NCI-H510A treated with DMSO at 0.1 percent for 48 hours (cell line): ENCODE results near the gene NRXN3.

ENCODE experiments used
- DNase-seq: peaks from one replicate; lab custom pipeline; 2025; lab: John Stamatoyannopoulos, UW

Gene NRXN3

DNA sequence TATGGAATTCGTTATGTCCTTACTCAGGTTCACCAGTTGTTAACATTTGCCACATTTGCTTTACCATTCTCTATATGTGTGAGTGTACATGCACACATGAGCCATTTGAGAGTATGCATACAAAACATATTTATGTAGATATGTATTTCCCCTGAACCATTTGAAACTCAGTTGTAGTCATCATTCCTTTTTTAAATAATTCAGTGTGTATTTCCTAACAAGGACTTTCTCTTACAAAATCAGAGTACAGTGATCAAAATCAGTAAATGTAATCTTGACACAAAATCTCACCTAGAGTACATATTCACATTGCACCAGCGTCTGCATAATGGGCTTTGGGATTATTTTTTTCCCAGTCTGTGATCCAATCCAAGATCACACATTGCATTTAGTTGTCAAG lies 1656.2 kb downstream of the NRXN3 start:
- DNase-seq: no peak

GRCh38 chr14:79829405-79830166 lies 1659.4 kb downstream of the NRXN3 start:
- no peak for DNase-seq

GRCh38 chr14:79831195-79831892 lies 1661.2 kb downstream of the NRXN3 start:
- DNase-seq: no peak

DNA sequence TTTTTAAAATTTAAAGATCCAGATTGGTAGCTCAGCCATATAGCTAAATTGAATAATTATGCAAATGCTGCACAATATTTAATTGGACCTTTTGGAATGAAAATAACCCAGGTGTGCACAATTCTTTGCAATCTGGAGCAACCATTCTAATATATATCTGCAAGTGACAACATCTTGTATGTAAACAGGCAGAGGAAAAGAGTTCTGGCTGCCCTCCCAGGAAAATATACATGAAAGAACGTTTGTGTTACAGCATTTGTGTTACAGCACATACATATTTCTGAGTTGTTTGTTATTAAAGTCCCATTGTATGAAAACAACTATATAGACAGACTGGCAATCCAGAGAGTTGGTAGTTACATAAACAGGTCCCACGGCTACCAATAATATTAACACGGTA lies 1663.6 kb downstream of the NRXN3 start:
- DNase-seq: no peak

DNA sequence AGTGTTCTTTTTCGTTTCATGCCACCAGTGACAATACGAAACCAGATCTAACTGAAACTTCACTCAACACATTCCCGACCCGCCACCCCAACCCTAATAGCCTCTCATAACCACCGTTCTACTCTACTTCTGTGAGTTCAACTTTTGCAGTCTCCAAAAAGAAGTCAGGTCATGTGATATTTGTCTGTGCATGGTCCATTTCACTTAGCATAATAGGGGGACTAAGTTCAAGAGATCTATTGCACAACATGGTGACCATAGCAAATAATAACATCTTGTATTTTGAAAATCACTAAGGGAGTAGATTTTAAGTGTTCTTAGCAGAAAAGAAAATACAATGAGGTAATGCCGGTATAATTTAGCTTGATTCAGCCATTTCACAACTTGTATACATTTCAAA lies 1664.7 kb downstream of the NRXN3 start:
- DNase-seq: peak; percentile 81

DNA sequence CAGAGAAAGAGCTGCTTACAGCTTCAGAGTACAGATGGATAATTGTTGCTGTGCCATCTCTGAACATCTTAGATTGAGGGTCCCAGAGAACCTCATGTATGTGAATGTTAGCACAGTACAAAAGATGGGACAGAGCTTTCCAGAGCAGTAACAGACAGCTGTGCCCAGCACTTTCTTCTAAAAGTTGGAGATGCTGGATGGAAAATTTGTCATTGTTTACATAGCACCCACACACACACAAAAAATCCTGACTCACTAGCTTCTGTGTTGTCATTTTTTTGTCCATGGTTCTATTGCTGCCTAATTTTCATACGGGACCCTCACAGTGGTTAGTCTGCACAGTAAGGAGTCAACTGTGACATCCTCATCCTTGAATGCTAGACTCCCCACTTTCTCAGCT lies 1666.4 kb downstream of the NRXN3 start:
- no peak for DNase-seq

- DNase-seq: no peak
Observed at GRCh38 chr14:79837699-79838098, 1667.5 kb downstream of the NRXN3 start.

GRCh38 chr14:79840103-79840502 lies 1669.9 kb downstream of the NRXN3 start:
- DNase-seq: no peak

GRCh38 chr14:79840831-79841230 lies 1670.7 kb downstream of the NRXN3 start:
- no peak for DNase-seq

GRCh38 chr14:79841433-79841832 lies 1671.3 kb downstream of the NRXN3 start:
- DNase-seq: no peak

GRCh38 chr14:79842270-79842669 lies 1672.1 kb downstream of the NRXN3 start:
- no peak for DNase-seq

GRCh38 chr14:79852950-79853744 lies 1683.0 kb downstream of the NRXN3 start:
- no peak for DNase-seq

DNA sequence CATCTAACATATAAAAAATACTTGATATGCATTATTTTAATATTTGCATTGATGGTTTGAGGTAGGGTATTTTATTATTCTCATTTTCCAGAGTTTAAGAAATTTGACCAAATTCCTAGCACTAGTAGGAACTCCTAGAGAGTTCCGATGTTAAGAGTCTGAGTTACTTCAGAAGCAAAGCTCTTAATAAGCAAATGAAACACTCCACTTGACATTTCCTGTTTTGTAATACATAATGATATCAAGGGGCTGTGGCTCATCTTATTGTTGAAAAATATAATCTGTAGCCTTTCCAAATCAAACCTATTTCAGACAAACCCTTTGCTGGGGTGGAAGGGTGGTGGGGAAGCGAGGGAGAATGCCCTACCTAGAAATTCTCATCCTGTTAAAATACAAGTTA lies 1685.6 kb downstream of the NRXN3 start:
- no peak for DNase-seq

DNA sequence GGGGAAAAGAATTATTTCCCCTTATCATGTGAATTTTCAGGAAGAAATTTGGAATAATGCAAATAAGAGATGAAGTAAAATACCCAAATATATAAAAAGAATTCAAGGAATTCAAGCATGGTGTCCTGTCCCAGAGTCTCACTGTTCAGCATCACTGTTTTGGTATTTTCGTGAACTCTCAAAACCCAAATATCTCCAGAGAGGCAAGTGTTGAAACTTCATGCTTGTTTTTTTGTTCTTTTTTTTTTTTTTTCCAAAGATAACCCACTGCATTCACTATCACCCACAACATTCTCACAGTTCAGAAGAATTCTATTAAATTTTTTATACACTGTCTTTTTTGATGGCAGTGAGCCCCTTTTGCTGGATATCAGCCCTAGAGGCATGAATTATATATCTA lies 1686.2 kb downstream of the NRXN3 start:
- DNase-seq: no peak

GRCh38 chr14:79861111-79861510 lies 1690.9 kb downstream of the NRXN3 start:
- no peak for DNase-seq

- no peak for DNase-seq
Observed at GRCh38 chr14:79862045-79862444, 1691.9 kb downstream of the NRXN3 start.

- no peak for DNase-seq
Observed at GRCh38 chr14:79871136-79871535, 1701.0 kb downstream of the NRXN3 start.

DNA sequence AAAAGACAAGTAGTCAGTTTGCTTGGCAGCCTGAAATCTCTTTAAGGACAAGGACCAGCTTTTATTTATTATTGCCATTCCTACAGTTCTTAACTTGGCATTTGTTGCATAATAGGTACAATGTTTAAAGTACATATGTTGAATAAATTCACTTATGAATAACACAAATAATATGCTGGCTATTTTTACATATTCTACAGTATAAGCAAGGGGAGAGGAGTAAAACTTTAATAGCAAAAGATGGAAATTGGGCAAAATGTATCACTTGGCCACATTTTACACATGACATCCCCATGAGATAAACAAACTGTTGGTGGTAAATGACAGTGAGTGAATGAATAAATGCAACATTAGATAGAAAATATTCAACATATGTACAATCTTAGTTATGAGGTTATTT lies 1708.1 kb downstream of the NRXN3 start:
- no peak for DNase-seq

- no peak for DNase-seq
Observed at GRCh38 chr14:79878785-79879184, 1708.6 kb downstream of the NRXN3 start.

- DNase-seq: no peak
Observed at GRCh38 chr14:79881299-79881698, 1711.1 kb downstream of the NRXN3 start.

DNA sequence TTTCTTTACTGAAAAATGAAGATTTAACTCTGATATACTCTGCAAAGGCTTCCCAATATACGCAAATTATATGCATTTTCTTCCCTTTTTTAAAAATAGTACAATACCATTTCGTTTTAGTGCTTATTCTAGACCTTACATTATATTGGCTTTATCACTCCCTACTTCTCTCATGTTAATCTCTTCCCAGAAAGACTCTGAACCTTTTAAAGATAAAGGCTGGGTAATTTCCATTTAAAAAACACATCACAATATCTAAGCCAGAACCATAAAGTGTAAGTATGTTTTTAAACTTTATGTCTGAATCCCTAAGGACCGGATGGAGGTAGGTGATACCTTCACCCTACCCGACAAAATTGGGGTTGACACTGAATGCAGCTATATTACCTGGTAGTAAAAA lies 1720.4 kb downstream of the NRXN3 start:
- no peak for DNase-seq

DNA sequence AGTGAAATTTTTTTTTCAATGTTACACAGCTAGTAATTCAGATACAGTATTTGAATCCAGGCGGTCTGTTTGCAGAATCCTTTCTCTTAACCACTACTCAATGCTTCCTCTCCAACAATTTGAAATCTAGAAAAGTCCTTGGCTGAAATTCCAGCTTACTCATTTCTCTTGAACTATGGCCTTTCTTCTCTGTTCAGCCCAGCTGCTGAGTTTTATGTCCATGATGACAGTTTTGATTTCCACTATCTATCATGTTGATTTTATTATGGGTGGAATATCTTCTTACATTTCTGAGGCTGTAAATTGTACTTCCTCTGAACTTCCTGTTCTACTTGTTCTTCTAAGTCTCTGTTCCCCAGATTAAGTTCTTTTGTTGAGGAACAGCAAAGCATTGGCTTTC lies 1725.8 kb downstream of the NRXN3 start:
- DNase-seq: no peak

- DNase-seq: no peak
Observed at GRCh38 chr14:79899610-79900009, 1729.4 kb downstream of the NRXN3 start.
